ENCODE data around the gene FAM120B.

The FAM120B gene

DNA sequence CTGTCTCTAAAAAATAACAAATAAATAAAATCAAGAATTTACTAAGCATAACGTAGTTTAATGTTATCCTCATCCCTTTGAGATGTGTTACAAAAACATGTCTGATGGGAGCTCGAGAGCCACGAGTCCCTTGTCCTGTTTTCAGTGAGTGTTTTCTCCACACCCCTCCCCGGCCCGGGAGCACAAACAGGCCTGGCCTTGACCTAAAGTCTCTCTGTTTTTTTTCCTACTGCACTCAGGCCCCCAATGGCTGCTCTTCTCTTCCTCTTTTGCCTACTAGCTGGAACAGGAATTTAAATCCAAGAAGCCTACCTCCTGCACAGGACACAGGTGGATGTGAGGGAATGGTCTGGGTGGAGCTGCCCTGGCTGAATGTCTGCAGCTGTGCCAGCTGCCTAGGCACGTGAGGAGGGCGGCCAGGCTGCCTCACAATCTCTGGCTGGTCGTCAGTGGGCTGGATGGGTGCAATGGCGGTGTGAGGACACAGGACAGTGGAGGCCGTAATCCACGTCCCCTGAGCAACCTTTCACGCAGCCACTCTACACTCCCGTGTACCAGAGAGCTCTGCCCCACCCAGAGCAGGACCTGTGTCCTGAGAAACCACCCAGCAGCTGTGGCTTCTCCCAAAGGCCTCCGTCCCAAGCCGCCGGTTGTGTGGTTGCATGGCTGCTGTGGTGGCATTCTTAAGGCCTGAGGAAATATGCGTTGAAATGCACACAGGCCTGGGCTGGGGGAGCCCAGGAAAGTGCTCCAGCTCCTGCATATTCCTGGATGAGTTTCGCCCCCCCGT lies 117.5 kb downstream of the FAM120B start:
- TF ChIP-seq SPI1 (IDR thresholded peaks at IDR 0.05; ENCODE audit: borderline replicate concordance, low read depth) (no peak), GABPA (IDR thresholded peaks at IDR 0.05; ENCODE audit: low read depth) (no peak), POLR2AphosphoS5 (IDR thresholded peaks at IDR 0.05; ENCODE audit: low read depth) (no peak), REST (IDR thresholded peaks at IDR 0.05; ENCODE audit: insufficient replicate concordance, low read depth) (no peak)
- TF ChIP-seq, protein P1, sequence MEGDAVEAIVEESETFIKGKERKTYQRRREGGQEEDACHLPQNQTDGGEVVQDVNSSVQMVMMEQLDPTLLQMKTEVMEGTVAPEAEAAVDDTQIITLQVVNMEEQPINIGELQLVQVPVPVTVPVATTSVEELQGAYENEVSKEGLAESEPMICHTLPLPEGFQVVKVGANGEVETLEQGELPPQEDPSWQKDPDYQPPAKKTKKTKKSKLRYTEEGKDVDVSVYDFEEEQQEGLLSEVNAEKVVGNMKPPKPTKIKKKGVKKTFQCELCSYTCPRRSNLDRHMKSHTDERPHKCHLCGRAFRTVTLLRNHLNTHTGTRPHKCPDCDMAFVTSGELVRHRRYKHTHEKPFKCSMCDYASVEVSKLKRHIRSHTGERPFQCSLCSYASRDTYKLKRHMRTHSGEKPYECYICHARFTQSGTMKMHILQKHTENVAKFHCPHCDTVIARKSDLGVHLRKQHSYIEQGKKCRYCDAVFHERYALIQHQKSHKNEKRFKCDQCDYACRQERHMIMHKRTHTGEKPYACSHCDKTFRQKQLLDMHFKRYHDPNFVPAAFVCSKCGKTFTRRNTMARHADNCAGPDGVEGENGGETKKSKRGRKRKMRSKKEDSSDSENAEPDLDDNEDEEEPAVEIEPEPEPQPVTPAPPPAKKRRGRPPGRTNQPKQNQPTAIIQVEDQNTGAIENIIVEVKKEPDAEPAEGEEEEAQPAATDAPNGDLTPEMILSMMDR (IDR thresholded peaks at IDR 0.05; ENCODE audit: insufficient read depth, low read length): no peak
- DNase-seq (ENCODE audit: low read depth in 1 of 2, low spot score in 1 of 2): no peak
- Histone ChIP-seq H3K4me3 (replicated peaks; ENCODE audit: insufficient read depth, low read length) (no peak overlapping the region), H3K27me3 (ENCODE audit: insufficient read depth, poor library complexity, severe bottlenecking) (no peaks in the 10 kb centered on the region), H3K27ac (replicated peaks) (no peak overlapping the region)

GRCh38 chr6:170424604-170425126 lies 118.1 kb downstream of the FAM120B start:
- Histone ChIP-seq H3K27ac (replicated peaks) (no peak overlapping the region), H3K4me3 (replicated peaks; ENCODE audit: insufficient read depth, low read length) (no peak overlapping the region), H3K27me3 (ENCODE audit: insufficient read depth, poor library complexity, severe bottlenecking) (no peaks in the 10 kb centered on the region)
- TF ChIP-seq, protein P1 (IDR thresholded peaks at IDR 0.05; ENCODE audit: insufficient read depth, low read length): no peak
- TF ChIP-seq SPI1 (IDR thresholded peaks at IDR 0.05; ENCODE audit: borderline replicate concordance, low read depth) (no peak), GABPA (IDR thresholded peaks at IDR 0.05; ENCODE audit: low read depth) (no peak), REST (IDR thresholded peaks at IDR 0.05; ENCODE audit: insufficient replicate concordance, low read depth) (no peak), POLR2AphosphoS5 (IDR thresholded peaks at IDR 0.05; ENCODE audit: low read depth) (no peak)
- no peak for DNase-seq (ENCODE audit: low read depth in 1 of 2, low spot score in 1 of 2)

DNA sequence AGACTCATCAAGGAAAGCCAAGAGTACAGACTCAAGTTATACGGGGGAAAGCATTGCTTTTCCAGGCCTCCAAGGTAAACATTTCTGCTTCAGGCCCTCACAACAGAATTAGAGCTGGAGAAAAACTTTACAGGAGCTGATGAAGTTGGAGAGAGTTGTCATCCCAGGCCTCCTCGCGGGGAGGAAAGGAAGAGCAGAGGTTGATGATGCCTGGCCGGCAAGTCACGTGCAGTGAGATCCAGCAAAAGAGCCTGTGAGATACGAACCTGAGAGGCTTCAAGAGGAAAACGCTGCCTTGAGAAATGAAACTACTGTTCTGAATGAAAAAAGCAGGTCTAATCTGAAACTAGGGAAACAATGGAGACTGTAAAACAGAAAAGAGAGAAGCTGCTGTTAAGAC lies 122.9 kb downstream of the FAM120B start:
- TF ChIP-seq REST (IDR thresholded peaks at IDR 0.05; ENCODE audit: insufficient replicate concordance, low read depth): no peak
- TF ChIP-seq SPI1 (IDR thresholded peaks at IDR 0.05; ENCODE audit: borderline replicate concordance, low read depth): no peak
- no peak for TF ChIP-seq GABPA (IDR thresholded peaks at IDR 0.05; ENCODE audit: low read depth)
- TF ChIP-seq, protein P1 (IDR thresholded peaks at IDR 0.05; ENCODE audit: insufficient read depth, low read length): no peak
- no peak for TF ChIP-seq POLR2AphosphoS5 (IDR thresholded peaks at IDR 0.05; ENCODE audit: low read depth)
- DNase-seq (ENCODE audit: low read depth in 1 of 2, low spot score in 1 of 2): no peak
- Histone ChIP-seq H3K27ac (replicated peaks) (no peak overlapping the region), H3K27me3 (ENCODE audit: insufficient read depth, poor library complexity, severe bottlenecking) (peaks cover 2% of the 10 kb centered on the region), H3K4me3 (replicated peaks; ENCODE audit: insufficient read depth, low read length) (no peak overlapping the region)

All from HL-60 (cell line).